GM12891 (cell line): ENCODE measurements around the gene EMC6.

Source experiments
- DNase-seq: peaks from one replicate; pipeline ENCODE4 v3.0.0; 2011; ENCODE audit warnings: low spot score; ENCODE audit not compliant: insufficient read length
- FAIRE-seq: peaks from 2 replicates; lab custom pipeline; 2011; peaks lifted over from hg19 to GRCh38; lab: Jason Lieb, UNC
- PAX5 ChIP-seq: IDR thresholded peaks from 2 replicates; pipeline ENCODE4 v1.6.1; 2011; ENCODE audit warnings: low read length, moderate library complexity, mild to moderate bottlenecking; ENCODE audit not compliant: insufficient read depth, severe bottlenecking
- POLR2A ChIP-seq: IDR thresholded peaks from 2 replicates; pipeline ENCODE4 v1.6.1; 2011; ENCODE audit warnings: low read depth, low read length, control low read depth
- POLR2AphosphoS5 ChIP-seq: IDR thresholded peaks from 2 replicates; pipeline ENCODE4 v1.6.1; 2011; ENCODE audit warnings: low read depth, low read length, control low read depth
- POU2F2 ChIP-seq: IDR thresholded peaks from 2 replicates; pipeline ENCODE4 v1.6.1; 2011; ENCODE audit warnings: low read depth, mild to moderate bottlenecking, control low read depth, low read length, moderate library complexity
- SPI1 ChIP-seq: IDR thresholded peaks from 2 replicates; pipeline ENCODE4 v1.6.1; 2011; ENCODE audit warnings: low read depth, low read length, control low read depth
- TAF1 ChIP-seq: IDR thresholded peaks from 2 replicates; pipeline ENCODE4 v1.6.1; 2011; ENCODE audit warnings: low read depth, low read length, control low read depth

Gene EMC6

DNA sequence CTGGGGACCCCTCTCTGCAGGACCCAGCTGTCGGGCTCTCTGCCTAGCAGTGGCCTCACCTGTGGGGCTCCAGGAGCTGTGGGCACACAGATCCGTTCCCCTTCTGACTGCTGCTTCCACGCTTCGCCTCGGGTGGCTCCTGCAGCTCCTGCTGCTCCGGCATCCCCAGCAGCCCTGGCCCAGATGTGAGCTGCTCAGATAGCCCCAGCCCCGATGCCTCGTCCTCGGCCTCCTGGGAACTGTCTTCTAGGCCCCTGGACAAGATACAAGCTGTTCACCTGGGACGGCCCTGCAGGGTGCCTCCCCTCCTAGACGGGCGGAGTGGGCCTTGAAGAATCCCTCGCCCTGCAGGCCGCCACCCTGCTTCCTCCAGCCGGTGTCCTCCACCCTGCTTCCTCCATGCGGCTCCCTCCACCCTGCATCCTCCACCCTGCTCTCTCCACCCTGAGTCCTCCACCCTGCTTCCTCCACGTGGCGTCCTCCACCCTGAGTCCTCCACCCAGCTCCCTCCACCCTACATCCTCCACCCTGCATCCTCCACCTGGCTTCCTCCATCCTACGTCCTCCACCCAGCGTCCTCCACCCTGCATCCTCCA lies 11.0 kb downstream of the EMC6 start:
- FAIRE-seq (no peak), DNase-seq (no peak)
- no peak for TF ChIP-seq SPI1
- TF ChIP-seq PAX5: no peak
- TF ChIP-seq TAF1: no peak
- TF ChIP-seq POLR2AphosphoS5: no peak
- no peak for TF ChIP-seq POU2F2
- no peak for TF ChIP-seq POLR2A

DNA sequence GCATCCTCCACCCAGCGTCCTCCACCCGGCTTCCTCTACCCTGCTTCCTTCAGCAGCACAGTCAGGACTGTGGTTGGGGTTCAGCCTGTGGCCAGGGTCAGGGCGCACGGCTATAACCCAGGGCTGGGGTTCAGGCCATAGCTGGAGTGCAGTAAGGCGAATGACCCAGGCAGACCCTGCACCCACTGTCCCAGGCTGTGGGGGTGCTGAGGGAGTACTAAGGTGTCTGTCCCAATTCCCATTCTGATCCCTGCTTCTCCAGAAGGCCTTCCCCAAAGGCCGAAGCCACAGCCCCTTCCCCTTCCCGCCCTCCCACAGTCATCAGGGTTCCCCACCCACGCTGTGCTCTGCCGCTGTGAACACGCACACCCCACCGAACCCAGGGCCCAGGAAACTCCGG lies 12.4 kb downstream of the EMC6 start:
- FAIRE-seq (no peak), DNase-seq (no peak)
- no peak for TF ChIP-seq POLR2AphosphoS5
- no peak for TF ChIP-seq PAX5
- no peak for TF ChIP-seq SPI1
- no peak for TF ChIP-seq POU2F2
- TF ChIP-seq TAF1: no peak
- TF ChIP-seq POLR2A: no peak

DNA sequence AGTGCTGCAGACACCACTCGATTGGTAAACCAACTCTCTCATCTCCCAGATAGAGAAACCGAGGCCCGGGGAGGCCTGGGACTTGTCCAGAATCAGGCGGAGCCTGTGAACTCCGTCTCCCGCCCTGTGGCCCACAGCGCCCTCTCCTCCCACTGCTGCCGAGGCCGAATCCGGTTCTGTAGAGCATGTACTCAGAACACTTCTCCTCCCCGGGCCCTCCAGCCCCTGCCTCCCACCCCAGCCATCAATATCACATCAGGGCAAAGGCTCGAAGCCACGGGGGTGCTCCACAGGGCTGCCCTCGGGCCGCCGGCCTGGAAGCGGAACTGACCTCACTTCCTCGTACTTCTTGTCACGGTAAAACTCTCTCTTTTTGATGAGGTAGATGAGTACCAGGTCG lies 13.0 kb downstream of the EMC6 start:
- FAIRE-seq (no peak), DNase-seq (no peak)
- TF ChIP-seq POLR2A (no peak), SPI1 (no peak), POU2F2 (no peak), PAX5 (no peak), TAF1 (no peak), POLR2AphosphoS5 (no peak)

DNA sequence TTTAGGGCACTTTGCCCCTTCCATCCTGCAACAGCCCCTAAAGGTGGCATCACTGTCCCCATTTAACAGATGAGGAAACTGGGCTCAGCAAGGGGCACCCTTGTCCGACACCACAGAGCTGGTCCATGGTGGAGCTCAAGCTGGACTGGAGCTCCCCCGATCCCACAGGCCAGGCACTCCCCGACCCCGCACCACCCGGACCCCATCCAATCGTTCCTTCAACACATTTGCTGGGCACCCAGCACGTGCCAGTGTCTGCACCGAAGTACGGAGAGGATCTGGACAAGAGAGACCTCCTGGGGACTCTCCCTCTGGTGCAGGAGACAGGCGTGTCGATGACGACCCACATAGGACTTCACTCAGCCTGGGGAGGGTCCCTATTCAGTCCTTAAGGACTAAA lies 13.4 kb downstream of the EMC6 start:
- no peak for DNase-seq
- TF ChIP-seq SPI1: no peak
- TF ChIP-seq PAX5: no peak
- TF ChIP-seq POLR2AphosphoS5: no peak
- no peak for TF ChIP-seq POLR2A
- TF ChIP-seq TAF1: no peak
- no peak for TF ChIP-seq POU2F2
- FAIRE-seq: no peak

DNA sequence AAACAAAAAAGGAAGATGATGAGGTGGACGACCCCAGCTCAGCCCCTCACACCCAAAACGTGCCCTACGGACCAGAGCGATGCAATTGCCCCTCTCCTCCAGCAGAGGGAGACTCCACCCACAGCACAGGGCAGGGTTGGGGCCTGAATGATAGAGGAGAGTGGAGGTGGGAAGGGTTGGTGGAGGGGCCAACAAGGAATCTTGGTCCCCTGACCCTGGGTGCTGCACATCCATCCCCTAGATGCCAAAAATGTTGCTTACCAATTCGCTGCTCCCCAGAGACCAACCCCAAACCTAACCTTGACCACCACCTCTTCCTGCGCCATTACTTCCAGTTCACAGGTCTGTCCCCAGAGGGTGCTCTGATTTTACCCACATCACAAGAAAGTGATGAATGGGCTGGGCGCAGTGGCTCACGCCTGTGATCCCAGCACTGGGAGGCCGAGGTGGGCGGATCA lies 14.5 kb downstream of the EMC6 start:
- DNase-seq (peak; percentile 92), FAIRE-seq (peak; percentile 95)
- TF ChIP-seq POU2F2 (peak; percentile 42; the same call in 1 of the 2 replicates), POLR2A (no peak), TAF1 (no peak)

DNA sequence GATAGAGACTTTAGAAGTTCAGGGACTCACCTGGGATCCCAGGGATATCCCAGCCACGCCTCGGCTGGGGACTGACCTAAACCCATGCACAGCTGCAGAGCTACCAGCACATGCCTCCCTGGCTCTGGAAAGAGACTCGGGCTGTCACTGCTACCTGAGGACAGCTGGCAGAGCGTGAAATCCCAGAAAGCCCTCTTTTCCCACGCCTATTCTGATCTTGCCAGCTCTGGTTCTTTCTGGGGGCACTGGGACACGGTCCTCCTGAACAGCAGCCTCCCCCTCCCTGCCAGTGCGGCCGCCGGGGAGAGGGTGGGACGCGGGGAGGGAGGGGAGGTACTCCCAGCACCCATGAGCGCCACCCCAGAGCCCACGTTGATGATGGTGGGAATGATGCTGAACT lies 16.6 kb downstream of the EMC6 start:
- no peak for DNase-seq
- TF ChIP-seq POLR2AphosphoS5 (no peak), POU2F2 (no peak), SPI1 (no peak), POLR2A (no peak), TAF1 (no peak), PAX5 (no peak)
- no peak for FAIRE-seq

DNA sequence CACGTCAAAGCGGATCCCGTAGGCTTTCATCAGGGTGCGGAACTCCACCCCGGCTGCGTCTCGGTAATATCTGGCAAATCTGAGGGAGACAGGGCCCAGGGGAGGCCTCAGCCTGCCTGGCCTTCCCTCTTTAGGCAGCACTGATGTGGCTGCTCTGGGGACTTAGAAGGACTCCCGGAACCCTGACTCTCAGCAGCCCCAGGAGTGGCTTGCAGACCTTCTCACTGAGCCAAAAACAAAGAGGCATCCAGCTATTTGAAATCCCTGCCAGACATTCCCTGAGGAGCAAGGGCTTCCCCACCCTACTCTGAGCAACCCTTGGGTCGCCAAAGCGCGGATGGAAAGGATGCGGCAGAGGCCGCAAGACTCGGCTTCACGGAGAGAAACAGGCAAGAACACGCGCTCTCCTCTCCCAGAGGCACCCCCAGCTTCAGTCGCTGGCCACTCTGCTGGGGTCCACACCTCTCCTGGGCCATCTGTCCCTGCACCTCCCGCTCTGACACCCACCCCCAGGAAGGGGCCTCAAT lies 19.5 kb downstream of the EMC6 start:
- FAIRE-seq (no peak), DNase-seq (no peak)
- no peak for TF ChIP-seq SPI1
- no peak for TF ChIP-seq POLR2AphosphoS5
- no peak for TF ChIP-seq POLR2A
- TF ChIP-seq PAX5: no peak
- no peak for TF ChIP-seq TAF1
- TF ChIP-seq POU2F2: no peak

DNA sequence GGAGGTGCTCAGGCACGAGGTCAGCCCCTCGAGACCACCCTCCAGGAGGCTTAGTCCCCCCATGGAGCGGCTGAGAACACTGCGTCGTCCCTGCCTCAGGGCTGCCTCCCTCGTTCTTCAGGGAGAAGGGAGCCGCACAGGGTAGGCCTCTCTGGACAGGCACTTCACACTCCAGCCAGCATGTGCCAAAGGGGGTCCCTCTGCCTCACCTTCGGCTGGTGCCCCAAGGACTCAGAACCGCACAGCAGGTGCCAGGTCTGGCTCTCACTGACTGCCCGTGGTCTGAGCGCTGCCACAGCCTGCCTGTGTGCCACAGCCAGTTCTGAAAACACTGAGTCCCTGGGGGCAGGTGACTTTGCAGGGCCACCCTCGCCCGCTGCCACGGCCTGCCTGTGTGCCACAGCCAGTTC lies 20.2 kb downstream of the EMC6 start:
- DNase-seq (no peak), FAIRE-seq (peak; percentile 23)
- TF ChIP-seq PAX5 (no peak), TAF1 (no peak), POLR2AphosphoS5 (no peak), POU2F2 (no peak), POLR2A (no peak), SPI1 (no peak)

DNA sequence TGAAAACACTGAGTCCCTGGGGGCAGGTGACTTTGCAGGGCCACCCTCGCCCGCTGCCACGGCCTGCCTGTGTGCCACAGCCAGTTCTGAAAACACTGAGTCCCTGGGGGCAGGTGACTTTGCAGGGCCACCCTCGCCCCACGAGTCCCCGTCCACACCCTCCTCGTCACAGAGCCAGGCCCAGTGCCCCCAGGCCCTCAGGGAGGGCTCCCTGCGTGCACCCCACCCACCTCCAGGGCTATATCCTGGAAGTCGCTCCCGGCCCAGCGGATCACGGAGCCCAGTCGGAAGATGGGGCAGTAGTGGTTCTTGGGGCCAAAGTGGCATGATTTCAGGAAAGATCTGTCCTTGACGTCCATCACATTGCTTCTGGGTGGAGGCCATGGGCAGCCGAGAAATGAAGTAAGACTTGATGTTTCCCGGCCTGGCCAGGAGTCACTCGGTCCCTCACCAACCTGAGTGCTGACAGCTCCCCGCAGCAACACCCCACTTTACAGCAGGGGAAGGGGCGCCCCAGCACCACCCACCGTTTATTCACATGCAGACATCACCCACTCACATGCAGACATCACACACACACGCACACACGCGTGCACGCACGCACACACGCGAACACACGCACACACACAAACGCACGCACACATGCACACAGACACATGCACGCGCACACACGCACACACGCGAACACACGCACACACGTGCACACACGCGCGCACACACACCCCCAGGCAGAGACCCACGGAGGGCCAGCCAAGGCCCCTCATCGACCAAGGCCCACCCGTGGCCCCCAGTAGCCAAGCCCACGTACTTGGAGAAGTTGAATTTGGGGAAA lies 20.9 kb downstream of the EMC6 start:
- DNase-seq (no peak), FAIRE-seq (peak; percentile 86)
- TF ChIP-seq POLR2AphosphoS5 (no peak), SPI1 (no peak), TAF1 (no peak), POLR2A (no peak), POU2F2 (no peak), PAX5 (no peak)
